NB4 (cell line): Measurements from ENCODE around the gene USP54.

Experiments used
- TF ChIP-seq, protein P1 (sequence below): IDR thresholded peaks from one replicate; pipeline ENCODE4 v1.5.1; 2012; ENCODE audit warnings: low read depth, low read length
- TF ChIP-seq, protein P2 (sequence below): IDR thresholded peaks from 2 replicates; pipeline ENCODE4 v1.6.1; 2011; ENCODE audit warnings: low read depth, low read length

DNA sequence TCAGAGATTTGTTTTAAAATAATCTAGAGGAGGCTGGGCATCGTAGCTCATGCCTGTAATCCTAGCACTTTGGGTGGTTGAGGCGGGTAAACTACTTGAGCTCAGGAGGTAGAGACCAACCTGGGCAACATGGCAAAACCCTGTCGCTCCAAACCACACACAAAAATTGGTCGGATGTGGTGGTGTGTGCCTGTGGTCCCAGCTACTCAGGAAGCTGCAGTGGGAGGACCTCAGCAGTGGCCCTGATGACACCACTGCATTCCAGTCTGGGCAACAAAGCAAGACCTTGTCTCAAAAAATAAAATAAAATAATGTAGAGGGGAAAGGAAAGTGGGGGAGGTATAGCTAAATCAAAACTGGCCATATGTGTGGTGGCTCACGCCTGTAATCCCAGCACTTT is 81.4 kb downstream of the USP54 start:
- TF ChIP-seq, protein P1, sequence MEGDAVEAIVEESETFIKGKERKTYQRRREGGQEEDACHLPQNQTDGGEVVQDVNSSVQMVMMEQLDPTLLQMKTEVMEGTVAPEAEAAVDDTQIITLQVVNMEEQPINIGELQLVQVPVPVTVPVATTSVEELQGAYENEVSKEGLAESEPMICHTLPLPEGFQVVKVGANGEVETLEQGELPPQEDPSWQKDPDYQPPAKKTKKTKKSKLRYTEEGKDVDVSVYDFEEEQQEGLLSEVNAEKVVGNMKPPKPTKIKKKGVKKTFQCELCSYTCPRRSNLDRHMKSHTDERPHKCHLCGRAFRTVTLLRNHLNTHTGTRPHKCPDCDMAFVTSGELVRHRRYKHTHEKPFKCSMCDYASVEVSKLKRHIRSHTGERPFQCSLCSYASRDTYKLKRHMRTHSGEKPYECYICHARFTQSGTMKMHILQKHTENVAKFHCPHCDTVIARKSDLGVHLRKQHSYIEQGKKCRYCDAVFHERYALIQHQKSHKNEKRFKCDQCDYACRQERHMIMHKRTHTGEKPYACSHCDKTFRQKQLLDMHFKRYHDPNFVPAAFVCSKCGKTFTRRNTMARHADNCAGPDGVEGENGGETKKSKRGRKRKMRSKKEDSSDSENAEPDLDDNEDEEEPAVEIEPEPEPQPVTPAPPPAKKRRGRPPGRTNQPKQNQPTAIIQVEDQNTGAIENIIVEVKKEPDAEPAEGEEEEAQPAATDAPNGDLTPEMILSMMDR: no peak
- TF ChIP-seq, protein P2, sequence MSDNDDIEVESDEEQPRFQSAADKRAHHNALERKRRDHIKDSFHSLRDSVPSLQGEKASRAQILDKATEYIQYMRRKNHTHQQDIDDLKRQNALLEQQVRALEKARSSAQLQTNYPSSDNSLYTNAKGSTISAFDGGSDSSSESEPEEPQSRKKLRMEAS: no peak
